Erythroblast (primary cell): ENCODE results near the gene PPP3CA.
"Not testable (repeated sequence)": the region's sequence is repeated elsewhere in the genome, so short reads cannot be mapped to it uniquely, and the experiment has no call there.

ENCODE experiments used
- DNase-seq, 2 experiments: peaks; one replicate each; lab custom pipeline; 2025; lab: John Stamatoyannopoulos, UW
- GATA1 ChIP-seq: IDR thresholded peaks from 2 replicates; pipeline ENCODE4 v1.6.1; 2011; ENCODE audit warnings: low read depth, mild to moderate bottlenecking, control low read depth, low read length, moderate library complexity
- POLR2A ChIP-seq: IDR thresholded peaks from 2 replicates; pipeline ENCODE4 v1.6.1; 2011; ENCODE audit warnings: mild to moderate bottlenecking, low read length

Gene PPP3CA

DNA sequence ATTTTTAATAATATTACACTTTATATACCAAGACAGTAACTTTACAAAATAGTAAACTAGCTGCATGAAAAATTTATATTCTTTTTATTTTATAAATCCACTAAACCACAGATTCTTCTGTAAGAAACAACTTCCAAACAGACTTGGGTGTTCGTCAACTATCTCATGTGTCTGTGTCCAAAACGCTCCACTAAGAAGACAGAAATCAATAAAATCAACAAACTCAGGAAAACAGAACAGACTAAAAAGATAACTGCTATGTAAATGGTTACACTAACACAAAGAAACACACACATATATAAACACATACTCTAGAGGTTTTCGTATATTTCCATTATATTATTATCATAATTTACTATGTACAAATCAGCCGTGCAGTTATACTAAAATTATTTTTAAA lies 158.4 kb downstream of the PPP3CA start:
- TF ChIP-seq POLR2A, result no peak
- TF ChIP-seq GATA1, result no peak
- DNase-seq, result no peak

DNA sequence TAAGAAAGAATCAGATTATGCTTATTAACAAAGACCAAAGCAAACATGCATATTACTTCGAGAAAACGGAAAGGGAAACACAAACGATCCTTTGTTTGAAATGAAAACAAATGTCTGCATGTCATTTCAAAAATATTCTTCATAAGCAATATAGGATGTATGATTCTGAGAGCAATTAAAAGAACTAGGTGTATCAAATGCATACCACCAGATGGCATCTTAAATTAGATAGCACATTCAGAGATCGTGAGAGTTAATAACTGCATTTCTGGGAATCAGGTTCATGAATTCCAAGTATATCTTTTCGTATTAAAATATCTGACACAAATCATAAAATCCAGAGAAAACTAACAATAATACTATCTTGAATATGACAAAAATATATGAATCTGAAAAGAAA lies 159.5 kb downstream of the PPP3CA start:
- no peak for TF ChIP-seq GATA1
- TF ChIP-seq POLR2A, result no peak
- peak in 1 of 2 experiments; percentile 5 for DNase-seq

DNA sequence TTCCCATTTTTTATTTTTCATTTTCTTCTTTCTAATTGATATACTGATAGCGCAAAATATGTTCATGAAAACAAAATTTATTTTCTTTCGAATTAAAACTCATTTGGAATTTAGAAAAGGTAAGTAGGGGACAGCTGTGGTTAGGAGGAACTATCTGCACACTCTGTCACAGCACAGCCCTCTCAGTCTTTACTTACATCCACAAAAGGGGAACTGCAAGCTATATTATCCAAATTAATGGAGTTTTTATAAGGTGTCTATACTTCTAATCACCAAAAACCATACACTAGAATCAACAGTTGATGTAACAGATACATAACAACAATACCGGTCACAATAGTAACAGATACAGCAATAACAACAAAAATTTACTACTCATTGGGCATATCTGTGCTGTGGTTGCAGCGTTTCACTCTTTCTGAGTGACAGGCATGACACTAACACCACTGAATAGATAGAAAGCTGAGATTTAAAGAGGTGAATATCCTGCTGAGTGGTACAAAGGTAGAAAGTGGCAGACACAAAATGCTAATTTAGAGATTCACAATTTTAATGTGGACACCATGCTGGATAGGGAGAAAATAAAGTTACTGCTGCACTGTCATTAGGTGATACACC lies 160.7 kb downstream of the PPP3CA start:
- no peak for TF ChIP-seq POLR2A
- TF ChIP-seq GATA1, result no peak
- no peak for DNase-seq

DNA sequence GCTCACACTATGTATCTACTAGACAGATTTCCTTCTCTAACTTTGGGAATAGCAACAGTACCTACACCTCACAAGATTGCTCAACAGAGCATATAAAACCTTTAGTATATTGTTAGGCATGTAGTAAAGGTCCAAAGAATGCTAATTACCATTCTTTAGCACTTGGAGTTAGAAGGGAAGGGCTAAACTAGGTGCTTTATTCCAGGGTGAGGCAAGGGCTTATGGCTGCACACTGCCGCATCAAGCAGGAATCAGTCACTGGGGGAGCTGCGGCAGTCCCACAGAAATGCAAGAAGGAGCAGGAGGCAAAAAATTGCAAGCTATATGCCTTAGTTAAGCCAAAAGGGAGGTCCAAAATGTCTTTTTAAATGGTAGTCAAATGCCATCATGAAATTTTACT lies 162.7 kb downstream of the PPP3CA start:
- no peak for TF ChIP-seq GATA1
- no peak for TF ChIP-seq POLR2A
- DNase-seq, result no peak

DNA sequence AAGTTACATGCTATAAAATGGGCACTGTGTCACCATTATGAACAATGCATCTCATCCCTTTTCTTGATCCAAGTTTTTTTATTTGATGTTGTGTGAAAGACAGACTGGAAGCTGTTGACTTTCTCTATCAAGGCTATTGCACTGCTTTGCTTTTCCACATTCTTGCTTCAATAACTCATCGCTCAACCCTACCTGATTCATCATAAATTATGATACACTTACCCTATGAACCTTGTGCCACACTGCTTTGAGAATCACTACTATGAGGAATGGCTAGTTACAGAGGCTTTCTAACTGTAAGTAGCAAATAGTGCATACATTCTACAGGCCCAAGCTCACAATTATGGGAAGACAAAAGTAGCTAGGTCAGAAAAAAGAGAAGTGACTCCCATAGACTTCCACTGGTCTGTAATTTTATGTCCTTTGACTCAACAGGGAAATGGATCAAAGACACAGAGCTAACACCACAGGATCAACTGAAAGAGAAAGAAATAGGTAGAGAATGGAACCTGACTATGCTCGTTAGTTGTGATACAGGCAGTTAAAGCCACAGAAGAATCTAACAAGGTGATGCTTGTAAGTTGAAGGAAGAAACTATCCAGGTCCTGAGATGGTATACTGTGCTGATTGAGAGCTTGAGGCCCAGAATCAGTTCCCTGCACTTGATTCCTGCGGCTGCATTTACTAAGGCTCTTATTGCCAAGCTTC lies 163.5 kb downstream of the PPP3CA start:
- TF ChIP-seq POLR2A (no peak), GATA1 (no peak)
- no peak for DNase-seq

DNA sequence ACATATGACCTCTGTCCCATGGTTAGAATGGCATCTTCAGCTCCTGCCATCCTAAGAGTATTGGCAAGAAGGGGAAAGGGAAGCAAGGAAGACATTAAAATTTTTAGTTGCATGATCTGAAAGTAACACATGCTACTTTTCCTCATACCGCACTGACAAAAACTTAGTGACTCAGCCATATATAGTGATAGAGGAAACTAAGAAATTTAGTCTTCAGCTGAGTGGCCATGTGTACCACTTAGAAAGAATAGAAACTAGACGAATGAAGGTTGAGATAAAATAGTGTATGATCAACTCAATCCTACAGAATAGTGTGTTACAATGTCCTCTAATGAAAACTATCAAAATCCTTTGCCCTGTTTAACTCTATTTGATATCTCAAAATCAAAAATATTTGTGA lies 164.1 kb downstream of the PPP3CA start:
- DNase-seq, result no peak
- TF ChIP-seq POLR2A, result no peak
- no peak for TF ChIP-seq GATA1

DNA sequence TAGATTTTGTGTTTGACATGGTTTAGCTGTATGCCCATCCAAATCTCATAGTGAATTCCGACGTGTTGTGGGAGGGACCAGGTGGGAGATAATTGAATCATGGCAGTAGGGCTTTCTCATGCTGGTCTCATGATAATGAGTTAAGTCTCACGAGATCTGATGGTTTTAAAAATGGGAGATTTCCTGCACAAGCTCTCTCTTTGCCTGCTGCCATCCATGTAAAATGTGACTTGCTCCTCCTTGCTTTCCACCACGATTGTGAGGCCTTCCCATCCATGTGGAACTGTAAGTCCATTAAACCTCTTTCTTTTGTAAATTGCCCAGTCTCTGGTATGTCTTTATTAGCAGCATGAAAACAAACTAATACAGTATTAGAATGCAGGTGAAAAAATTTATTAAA lies 164.6 kb downstream of the PPP3CA start:
- not testable (repeated sequence) for DNase-seq

DNA sequence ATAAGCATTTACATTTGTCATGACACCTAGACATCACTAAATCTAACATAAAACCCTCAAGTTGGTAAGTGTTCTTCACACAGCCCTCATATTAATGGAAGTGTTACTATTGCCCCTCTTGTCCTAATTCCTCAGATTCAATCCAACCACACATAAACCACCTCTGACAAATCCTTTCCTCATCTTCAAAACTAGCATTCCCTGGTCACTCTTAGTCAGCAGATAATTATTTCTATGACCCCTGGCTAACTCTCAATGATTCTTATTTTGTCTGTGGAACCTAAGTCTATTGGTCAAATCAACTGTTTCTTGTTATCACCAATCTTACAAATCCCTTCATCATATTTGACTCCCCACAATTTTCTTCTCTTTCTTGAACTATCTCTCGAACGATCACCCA lies 168.6 kb downstream of the PPP3CA start:
- DNase-seq, result no peak
- TF ChIP-seq GATA1 (no peak), POLR2A (no peak)

DNA sequence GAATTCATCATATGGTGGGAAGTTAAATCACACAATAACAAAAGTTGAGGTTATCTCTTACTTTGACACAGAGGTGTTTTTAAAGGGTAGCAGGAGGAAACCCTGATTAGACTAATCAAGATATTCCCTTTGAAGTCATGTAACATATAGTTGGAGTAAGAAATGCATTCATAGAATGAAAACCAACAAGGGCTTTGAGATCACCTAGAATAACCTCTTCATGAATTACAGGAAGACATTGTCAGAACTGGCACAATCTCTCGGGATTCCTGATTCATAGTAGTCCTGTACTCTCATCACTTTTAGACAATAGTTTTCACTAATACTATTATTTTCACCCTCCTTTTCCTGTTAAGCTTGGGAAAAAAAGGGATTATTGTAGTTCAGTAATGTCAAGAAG lies 170.2 kb downstream of the PPP3CA start:
- no peak for TF ChIP-seq POLR2A
- no peak for TF ChIP-seq GATA1
- no peak for DNase-seq

DNA sequence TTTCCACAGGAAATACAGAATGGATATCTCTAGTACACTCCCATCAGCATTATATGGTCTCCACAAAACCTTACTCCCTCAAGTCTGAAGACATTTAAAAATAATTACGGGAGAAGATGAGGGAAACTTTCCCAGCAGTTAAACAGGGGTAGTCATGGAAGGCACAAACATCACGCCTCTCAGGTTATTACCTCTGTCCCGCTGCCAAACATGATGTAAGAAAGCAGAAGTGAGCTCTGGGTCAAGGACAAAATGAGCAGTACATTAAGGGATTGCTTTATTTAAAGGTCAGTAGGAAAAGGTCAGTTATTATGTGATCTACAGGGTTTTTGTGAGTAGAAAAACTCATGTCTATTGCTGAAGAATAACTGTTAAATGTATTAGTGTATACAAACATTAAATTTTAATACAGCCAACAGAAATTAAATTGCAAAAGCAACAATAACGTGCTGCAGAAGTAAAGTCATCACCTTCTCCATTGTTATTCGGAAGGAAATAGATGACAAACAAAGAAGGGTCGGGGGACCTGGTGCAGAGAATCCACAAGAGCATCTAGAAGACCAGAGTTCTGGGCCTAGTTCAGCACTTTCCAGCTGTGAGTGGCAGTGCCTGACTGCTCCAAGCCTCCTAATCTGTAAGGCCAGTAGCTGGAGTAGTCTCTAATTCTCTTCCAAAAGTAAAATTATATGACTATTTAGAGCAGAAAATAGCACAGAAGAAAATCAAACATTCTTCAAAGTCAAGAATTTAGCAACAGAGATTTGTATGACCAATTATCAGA lies 171.2 kb downstream of the PPP3CA start:
- no peak for DNase-seq
- TF ChIP-seq POLR2A, result no peak
- no peak for TF ChIP-seq GATA1

DNA sequence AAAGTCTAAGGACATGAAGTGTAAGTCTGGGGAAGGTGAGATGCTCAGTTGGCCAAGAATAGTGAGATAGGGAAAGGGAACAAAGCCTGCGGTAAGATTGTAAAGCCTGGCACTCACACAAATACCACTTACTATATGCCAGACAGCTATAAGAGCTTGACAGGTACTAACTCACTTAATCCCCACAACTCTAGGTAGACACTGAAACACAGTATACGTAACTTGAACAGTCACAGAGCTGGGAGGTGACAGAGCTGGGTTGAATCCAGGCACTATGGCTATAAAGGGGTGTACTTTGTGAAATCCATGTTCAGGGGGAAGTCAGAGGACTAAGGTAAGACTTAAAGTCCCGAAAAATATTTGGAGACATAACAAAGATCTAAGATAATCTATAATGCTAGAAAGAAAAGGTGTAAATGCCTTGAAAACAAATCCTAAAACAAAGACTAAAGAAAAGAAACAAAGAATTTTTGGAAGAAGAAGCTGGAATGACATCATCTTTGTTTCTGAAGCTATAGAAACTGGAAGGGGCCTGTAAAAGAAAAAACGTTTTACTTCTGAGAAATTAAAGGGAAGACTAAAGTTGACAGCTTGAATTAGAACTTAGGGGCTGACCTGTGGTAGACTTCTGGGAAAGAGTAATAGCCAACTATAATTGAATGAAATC lies 172.5 kb downstream of the PPP3CA start:
- TF ChIP-seq GATA1 (no peak), POLR2A (no peak)
- DNase-seq, result no peak

DNA sequence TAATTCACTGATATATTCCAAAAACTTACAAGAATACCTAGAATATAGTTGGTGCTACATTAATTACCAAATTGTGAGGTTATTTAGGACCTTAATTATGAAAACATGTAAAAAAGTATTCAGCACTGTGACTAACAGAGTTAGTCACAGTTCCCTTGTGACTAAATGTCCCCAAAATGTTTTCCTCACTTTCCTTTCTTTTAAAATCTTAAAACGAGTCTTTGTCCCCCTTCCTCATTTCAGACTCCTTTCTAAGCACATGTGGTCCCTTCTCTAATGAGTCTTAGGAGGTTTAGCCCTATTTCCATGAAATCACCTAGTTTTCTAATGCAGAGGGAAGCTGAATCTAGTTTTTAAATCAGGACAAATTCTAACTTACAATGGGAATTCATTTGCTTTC lies 175.0 kb downstream of the PPP3CA start:
- TF ChIP-seq GATA1 (no peak), POLR2A (no peak)
- DNase-seq, result no peak

DNA sequence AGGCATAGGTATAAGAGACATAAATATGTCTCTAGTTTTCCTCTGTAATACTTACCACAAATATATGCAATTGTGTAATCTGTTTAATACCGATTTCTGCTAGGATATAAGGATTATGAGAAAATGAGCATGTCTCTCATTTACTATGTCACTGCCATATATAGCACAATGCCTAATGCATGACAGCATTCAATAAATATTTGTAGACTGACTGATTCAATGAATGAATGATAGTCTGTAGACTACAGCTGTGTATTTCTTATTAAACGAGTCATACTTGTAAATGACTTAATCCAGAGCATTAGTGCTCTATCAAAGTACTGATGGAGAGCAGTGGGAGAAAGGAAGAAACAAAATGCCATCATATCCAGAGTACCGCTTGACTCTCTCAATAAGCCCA lies 175.6 kb downstream of the PPP3CA start:
- TF ChIP-seq GATA1 (no peak), POLR2A (no peak)
- DNase-seq, result no peak

DNA sequence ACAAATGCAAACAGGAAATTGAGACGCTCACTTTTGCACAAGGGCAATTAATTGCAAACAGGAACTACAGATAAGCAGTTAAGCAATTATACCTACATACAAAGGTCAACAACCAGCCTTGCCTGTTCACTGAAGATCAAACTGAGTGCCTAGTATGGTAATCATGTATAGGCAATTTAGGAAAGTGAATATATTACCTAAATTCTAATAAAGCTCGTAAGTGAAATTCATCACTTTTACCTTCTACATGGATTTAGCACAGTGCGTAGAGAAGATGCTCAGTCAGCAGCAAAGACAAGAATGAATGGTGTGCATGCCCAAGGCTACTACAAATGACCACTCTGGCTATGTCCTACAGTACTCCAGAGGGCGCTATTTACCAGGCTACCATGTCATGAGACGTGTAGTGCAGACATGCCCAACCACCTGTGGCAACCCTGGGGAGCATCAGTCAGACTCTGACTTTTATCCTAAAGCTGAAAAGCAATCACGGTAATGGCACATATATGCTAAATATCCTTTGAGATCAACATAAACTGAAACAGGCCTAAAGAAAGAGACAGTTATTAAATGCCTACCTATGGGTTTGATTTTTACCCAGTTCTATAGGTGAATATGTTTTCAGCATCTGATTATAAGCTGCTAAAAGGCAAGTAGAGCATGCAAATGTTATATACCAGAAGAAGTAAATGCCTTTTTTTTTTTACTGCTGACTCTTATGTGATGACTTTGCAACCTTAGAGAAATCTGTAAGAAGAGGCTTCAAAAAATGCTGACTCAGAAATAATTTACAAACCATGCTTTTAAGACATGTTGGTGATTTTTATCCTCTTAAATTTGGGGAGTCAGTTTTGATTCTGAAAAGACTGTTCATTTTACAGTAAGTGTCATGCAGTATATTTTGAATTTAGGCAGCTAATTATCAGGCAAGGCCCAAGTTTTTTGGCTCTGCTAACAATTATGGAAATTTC lies 178.0 kb downstream of the PPP3CA start:
- peak; percentile 79 to 87 for DNase-seq
- TF ChIP-seq POLR2A, result no peak
- no peak for TF ChIP-seq GATA1
